HG02970 (cell line): ENCODE measurements around the gene TMC4.
"Not testable (repeated sequence)": the region's sequence is repeated elsewhere in the genome, so short reads cannot be mapped to it uniquely, and the experiment has no call there.

Source experiments
- ATAC-seq: cut with Tn5 transposase; IDR thresholded peaks from one replicate; pipeline ENCODE4 v1.9.1; 2021; ENCODE audit warnings: mild to moderate bottlenecking, moderate library complexity, moderate number of reproducible peaks; ENCODE audit not compliant: unreplicated experiment, low FRiP score

TMC4 gene

DNA sequence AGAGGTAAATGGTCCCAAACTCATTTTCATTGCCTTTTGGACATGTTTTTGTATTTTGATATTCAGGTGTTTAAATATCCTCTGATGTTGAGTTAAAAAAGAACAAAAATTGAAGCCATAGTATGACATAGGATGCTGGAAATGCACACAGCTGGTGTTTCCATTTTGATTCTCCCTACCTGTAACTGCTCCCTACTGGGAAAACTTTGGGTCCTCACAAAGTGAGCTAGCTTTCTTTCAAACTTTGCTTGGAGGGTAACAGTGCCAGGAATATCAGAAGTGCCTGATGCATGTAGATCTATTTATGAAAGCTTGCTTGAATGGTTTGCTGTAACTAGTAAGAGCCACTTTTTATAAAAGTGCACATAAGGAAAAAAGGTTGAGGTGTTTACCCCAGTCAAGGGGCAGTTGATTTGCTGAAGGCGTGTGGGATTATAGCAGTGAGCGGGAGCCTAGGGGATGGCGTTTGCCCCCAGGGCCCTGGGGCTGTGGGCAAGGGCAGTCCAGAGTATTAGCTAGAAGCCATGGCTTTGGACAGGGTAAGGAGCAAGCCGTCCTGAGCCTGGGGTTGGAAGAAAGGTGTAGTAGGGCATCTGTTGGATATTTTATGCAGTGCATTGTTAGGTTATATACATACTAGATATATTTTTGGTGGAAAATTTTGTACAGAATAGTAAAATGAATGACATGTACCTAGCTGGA, 32.0 kb upstream of the TMC4 start:
- no peak for ATAC-seq

DNA sequence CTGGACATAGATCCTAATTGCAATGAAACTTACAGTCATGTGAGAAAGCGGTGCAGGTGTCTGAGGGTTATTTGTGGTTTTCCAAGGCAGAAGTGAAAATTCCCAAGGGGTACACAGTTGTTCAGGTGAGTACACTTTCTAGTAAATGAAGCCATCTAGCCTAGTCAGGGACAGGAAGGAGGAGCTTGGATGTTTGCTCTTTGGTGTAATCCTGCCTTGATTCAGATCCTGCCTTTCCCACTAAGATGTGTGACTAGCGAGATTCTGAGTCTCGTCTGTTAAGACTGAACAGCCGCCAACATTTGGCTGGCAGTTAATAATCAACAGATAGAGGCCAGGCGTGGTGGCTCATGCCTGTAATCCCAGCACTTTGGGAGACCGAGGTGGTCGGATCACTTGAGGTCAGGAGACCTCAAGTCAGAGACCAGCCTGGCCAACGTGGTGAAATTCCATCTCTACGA, 30.2 kb upstream of the TMC4 start:
- no peak for ATAC-seq

DNA sequence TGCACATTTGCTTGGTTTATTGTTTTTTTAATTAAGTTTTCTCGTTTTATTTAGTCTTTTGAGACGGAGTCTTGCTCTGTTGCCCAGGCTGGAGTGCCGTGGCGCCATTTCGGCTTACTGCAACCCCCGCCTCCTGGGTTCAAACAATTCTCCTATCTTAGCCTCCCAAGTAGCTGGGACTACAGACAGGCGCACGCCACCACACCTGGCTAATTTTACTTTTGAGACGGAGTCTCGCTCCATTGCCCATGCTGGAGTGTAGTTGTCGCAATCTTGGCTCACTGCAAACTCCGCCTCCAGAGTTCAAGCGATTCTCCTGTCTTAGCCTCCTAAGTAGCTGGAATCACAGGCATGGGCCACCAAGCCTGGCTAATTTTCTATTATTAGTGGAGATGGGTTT, 29.0 kb upstream of the TMC4 start:
- no peak for ATAC-seq

DNA sequence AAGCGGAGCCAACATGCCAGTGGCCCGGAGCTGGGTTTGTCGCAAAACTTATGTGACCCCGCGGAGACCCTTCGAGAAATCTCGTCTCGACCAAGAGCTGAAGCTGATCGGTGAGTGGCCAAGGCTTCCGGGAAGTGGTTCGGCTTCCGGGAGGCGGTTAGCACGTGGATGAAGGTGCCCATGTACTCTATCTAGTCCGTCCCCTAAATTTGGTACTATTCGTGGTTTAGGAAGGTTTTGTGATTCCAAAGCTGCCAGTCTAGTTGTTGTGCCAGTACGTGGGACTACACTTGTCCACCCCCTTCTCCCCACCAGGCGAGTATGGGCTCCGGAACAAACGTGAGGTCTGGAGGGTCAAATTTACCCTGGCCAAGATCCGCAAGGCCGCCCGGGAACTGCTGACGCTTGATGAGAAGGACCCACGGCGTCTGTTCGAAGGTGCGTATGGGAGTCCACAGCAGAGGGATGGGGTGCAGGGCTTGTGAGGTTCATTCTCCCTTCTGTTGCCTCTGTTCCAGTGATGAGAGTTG, 28.3 kb upstream of the TMC4 start:
- no peak for ATAC-seq

DNA sequence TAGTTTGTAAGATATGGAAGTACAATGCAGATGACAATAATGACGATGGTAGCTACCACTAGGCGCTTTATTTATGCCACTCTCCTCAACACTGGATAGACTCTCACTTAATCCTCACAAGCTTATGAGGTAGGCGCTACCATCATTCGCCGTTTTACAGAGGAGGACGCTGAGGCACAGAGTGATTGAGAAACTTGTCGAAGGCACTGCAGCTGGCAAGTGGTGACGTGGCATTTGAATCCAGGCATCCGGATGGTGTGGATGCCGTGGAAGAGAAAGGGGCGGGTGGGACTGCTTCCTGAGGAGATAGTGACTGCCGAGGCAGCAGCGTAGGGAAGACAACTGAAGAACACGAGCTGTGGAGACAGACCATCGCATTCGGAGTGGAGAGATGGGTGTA, 26.4 kb upstream of the TMC4 start:
- no peak for ATAC-seq

DNA sequence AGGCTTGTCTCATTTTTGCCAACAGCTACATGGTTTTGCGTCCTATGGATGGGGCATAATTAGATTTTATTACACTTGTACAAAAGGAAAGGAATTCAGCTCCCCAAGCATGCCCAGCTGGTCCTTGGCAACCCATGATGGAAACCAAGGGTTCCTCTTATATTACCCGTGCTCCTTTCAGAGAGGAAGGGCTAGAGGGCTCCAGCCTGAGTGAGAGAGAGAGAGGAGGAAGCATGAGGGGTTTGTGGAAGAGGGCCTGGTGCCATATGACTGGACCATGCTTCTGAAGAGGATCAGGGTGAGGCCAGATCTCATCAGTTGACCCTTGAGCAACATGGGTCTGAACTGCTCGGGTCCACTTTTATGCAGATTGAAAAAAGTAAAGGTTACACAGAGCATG, 24.2 kb upstream of the TMC4 start:
- ATAC-seq: no peak

DNA sequence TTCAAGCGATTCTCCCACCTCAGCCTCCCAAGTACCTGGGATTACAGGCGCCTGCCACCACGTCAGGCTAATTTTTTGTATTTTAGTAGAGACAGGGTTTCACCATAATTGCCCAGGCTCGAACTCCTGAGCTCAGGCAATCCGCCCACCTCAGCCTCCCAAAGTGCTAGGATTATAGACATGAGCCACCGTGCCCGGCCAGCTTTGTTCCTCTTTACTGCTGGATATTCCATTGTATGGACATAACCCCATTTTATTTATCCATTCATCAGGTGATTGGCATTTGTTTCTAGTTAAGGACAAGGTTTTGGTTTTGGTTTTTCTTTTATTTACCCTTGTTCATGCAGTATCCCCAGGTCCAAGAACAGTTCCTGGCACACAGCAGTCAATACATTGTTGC, 23.6 kb upstream of the TMC4 start:
- no peak for ATAC-seq

DNA sequence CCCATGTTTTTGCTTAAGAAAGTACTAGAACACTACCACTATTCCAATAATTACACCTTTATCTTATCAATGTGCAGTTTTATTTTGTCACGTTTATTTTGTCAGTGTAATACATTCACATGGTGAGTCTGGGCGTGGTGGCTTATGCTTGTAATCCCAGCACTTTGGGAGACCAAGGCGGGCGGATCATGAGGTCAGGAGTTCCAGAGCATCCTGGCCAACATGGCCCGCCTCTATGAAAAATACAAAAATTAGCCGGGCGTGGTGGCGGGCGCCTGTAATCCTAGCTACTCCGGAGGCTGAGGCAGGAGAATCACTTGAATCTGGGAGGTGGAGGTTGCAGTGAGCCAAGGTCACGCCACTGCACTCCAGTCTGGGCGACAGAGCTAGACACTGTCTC, 21.5 kb upstream of the TMC4 start:
- ATAC-seq: not testable (repeated sequence)

DNA sequence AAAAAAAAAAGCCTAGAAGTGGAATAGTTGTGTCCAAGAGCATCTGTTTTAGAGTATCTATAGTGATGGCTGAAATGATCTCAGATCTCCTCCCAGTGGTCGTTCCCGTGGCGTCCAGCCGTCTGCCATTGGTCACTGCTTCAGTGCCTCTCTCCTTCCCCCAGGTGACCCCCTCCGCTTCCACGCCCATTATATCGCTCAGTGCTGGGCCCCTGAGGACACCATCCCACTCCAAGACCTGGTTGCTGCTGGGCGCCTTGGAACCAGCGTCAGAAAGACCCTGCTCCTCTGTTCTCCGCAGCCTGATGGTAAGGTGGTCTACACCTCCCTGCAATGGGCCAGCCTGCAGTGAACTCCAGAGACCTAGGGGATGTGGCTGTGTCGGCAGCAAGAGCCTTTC, 20.1 kb upstream of the TMC4 start:
- ATAC-seq: no peak

DNA sequence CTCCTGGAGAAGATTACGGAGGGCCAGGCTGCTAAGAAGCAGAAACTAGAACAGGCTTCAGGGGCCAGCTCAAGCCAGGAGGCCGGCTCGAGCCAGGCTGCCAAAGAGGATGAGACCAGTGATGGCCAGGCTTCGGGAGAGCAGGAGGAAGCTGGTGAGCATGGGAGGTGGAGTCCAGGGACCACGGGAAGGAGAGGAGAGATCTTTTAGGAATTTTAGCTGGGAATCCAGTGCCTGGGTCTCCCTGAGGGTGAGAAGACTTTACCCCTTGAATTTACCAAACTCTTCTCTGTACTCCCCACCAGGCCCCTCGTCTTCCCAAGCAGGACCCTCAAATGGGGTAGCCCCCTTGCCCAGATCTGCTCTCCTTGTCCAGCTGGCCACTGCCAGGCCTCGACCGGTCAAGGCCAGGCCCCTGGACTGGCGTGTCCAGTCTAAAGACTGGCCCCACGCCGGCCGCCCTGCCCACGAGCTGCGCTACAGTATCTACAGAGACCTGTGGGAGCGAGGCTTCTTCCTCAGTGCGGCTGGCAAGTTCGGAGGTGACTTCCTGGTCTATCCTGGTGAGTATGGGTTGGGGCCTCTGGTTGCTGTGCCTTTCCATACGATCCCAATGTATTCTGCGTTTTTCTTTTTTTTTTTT, 19.0 kb upstream of the TMC4 start:
- ATAC-seq: no peak

DNA sequence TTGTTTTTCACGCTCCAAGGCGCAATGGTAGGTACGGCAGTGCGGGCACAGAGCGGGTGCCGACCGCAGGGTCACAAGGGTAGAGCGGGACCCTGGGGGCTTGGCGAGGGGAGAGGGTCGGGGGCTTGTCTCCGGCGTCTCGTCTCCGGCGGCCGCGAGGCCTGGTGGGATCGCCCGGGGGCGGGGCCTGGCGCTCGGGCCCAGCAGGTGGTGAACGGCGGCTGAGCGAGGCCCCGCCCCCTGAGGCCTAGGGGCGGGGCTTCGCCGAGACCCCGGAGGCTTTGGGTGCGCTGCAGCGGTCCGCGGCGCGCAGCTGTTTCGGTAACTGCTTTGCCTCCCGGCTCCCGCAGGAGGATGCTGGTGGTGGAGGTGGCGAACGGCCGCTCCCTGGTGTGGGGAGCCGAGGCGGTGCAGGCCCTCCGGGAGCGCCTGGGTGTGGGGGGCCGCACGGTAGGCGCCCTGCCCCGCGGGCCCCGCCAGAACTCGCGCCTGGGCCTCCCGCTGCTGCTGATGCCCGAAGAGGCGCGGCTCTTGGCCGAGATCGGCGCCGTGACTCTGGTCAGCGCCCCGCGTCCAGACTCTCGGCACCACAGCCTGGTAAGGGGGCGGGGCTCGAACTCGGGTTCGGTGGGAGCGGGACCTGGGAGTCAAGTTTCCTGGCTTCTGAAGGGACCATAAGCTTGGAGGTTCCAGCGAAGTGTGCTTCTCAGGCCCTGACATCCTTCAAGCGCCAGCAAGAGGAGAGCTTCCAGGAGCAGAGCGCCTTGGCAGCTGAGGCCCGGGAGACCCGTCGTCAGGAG, 18.3 kb upstream of the TMC4 start, which contains the start of gene TSEN34:
Gene TSEN34, plus strand, starts transcription at position 298 of the 800 bp plus-strand sequence. Its CDS starts 57 bp downstream, at position 355.
- peak; percentile 29 for ATAC-seq

DNA sequence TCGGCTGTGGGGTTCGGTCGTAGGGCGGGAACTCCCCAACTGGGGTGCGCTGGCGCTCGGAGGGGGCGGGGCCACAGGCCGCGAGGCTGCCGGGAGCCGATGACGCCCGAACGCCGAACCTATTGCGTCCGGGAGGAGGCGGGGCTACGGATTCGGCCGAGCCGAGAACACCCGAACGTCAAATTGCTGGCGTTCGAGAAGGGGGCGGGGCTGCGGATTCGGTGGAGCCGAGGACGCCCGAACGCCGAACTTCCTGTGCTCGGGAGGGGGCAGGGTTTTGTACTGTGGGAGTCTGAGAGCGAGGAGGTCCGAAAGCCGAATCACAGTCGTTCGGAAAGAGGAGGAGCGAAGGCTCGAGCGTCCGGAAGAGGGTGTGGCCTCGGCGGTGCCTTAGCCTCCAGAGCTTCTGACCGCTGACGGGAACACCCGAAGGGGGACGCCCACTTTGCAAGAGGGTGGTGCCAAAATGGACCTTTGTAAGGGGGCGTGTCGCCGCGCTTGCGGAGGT, 17.6 kb upstream of the TMC4 start:
- peak; percentile 47 for ATAC-seq

DNA sequence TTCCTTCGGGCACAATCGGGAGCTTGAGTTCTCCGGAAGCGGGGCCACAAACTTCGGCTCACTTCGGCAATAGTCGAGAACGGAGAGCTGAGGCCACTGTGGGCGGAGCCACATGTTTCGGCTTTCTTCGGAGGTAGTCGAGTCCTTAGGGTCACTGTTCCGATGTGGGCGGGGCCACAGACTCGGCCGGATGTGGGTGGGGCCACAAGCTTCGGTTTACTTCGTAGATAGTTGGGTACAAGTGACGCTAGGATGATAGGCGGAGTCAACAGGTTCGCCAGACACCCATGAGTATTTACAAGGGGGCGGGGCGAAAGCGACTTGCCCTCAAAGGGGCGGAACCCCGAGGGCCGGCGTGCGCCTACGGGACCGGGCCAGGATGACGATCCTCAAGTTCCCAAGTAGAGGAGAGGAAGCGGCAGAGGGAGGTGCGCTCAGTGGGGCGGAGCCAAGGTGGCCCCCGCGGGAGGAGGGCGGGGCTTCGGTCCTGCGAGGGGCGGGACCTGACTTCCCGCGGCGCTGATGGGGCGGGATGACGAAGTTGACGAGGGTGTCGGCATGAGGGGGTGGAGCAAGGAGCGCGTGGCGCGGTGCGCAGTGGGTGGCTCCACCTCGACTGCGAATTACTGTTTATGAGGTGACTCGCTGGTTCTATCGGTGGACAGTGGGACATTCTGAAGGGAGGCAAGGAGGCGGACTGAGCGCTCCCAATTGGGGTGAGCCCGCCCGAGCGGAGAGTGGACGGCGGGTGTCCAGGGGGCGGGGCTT, 17.0 kb upstream of the TMC4 start:
- ATAC-seq: peak; percentile 47

DNA sequence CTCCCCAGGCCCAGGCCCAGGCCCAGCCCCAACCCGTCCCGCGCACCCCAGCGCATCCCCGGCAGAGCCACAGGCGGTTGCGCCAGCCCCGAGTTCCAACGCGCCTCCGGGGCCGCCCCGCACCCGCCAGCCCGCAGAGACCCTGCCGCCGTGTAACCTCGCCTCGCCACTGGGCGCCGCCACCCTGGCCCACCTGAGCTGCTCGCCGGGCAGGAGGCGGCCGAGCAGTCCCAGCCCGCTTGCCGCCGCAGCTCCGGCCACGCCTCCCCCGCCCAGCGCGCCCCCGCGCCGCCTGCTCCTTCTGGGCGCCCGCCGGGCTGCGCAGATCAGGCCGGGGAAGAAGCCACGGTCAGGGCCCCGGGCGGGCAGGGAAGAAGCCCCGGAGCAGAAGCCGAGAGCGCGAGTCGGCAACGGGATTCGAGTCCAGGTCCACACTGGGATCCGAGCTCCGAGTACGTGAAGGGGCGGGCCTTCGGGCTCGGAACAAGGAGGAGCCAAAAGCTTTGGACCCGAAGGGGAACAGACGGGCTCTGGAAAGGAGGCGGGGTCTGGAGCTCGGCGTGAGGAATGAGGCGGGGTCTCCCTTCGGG, 16.3 kb upstream of the TMC4 start, which contains the start of gene MBOAT7:
Gene MBOAT7, minus strand, starts transcription at position 436 of the 590 bp plus-strand sequence. CDS start 1,072 bp downstream, outside the sequence.
- ATAC-seq: peak; percentile 11

DNA sequence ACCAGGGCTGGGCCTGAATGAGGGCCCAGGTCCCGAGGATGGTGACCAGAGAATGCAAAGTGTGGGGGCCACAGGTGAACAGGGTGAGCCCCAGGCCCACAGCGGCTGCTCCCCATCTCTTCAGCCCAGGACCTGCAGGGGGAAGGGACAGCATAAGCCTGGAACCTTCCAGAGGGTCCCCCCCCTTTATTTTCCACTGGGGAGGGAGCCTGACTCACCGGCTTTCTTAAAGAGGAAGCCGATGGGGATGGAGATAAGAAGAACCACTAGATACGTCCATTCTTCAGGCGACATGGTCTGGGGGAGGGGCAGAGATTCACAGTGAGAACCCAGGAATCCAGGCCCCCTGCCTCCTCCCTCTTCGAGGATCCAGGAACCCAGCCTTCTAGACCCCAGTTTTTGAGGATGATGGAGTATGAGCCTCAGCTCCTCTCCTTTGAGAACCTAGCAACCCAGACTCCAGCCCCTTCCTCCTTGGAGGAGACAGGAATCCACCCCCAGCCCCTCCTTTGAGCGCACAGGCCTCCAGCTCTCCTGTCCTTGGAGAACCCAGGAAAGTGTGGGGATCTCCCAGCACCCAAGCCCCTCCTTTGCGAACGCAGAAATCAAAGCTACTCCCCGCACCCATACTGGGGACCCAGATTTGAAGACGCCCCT, 15.4 kb upstream of the TMC4 start:
- no peak for ATAC-seq

DNA sequence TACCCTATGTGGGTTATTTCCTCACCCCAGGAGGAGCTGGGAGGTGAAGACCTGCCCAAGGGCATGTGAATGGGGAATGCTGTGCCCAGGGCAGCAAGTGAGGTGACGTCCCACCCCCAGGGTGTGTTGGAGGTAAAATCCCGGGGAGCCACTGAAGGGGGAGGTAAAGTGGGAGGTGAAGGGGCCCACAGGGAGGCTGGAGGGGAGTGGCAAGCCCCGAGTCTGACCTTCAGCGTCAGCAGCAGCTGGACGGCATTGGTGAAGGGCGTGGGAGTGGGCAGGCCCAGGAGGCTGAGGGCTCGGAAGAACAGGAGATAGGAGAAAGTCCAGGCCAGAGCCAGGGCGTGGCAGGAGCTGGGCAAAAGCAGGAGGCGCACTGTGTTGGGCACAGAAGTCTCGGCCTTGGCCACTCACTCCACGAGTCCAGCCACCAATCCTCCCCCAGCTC, 14.0 kb upstream of the TMC4 start:
- ATAC-seq: no peak

DNA sequence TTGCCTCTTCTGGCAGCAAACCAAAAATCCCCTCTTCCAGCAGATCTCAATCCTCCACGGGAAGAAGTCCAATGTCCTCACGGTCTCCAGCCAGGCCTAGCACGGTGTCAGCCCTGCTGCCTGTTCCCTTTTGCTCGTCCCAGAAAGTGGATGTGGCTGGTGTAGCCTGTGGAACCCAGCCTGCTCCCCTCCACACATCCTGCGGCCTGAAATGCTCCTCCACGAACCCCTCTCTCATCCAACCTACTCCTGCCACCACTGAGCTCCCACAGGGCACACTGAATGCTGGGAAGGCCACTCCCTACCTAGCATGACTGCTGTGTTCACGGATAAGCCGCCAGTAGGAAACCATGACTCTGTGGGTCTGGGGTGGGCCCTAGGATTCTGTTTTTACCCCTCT, 13.4 kb upstream of the TMC4 start:
- no peak for ATAC-seq

DNA sequence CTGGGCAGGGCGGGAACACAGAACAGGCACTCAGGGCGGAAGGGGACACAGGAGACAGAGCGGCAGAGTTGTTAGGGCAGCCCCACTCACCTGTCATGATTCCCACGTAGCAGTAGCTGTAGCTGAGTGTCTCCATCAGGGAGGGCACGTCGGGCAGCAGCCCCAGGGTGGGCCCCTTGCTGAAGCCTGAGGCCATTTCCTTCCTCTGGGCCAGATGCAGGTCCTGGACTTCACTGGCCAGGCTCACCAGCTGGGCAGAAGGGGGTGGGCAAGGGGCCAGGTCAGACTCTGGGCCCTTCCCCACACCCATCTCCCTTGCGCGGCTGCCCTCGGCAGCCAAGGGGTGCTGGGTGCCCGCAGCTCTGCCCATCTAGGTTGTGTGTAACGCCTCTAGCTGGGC, 10.5 kb upstream of the TMC4 start:
- no peak for ATAC-seq

DNA sequence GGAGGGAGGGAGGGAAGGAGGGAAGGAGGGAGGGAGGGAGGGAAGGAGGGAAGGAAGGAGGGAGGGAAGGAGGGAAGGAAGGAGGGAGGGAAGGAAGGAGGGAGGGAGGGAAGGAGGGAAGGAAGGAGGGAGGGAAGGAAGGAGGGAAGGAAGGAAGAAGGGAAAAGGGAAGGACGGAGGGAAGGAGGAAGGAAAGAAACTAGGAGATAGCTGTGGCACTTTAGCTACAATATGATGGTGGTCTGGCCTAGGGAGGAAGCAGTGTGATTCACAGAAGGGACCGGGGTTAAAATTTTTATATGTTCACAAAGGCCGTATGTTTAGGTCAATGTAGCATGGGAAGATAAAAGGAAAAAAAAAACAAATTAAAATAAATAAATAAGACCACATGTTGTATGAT, 8.9 kb upstream of the TMC4 start:
- not testable (repeated sequence) for ATAC-seq
